NT2/D1 (cell line): ENCODE measurements around the gene HPCAL1.

Experiments used
- YY1 ChIP-seq: IDR thresholded peaks from 2 replicates; pipeline ENCODE4 v1.6.1; 2011; ENCODE audit not compliant: insufficient read length, insufficient read depth
- ZNF274 ChIP-seq: IDR thresholded peaks from 2 replicates; pipeline ENCODE4 v1.6.1; 2011; ENCODE audit warnings: mild to moderate bottlenecking, low read depth, low read length

DNA sequence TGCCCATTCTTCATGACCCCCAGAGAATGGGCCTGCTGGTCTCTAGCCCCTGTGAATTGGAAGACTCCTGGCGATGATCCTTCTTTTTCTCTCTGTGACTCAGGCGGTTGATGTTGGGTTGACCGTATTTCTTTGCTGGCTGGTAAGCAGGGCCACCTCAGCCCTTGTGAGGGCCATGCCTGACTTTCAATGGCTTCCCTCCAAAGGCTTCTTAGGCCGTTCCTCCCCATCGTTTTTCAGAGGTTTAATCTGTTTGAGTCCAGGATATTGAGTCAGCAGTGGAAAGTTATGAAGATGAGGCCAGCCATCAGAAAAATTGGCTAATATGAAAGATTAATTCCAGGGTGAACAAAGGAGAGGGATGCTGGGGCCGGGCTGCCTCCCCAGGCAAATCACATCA lies 13.6 kb downstream of the HPCAL1 start:
- TF ChIP-seq YY1 (no peak), ZNF274 (no peak)
